Activated gamma-delta T cell (primary cell): ENCODE measurements around the gene THBS4.

Source experiments
- DNase-seq: peaks from one replicate; lab custom pipeline; 2025; lab: John Stamatoyannopoulos, UW

The THBS4 gene

DNA sequence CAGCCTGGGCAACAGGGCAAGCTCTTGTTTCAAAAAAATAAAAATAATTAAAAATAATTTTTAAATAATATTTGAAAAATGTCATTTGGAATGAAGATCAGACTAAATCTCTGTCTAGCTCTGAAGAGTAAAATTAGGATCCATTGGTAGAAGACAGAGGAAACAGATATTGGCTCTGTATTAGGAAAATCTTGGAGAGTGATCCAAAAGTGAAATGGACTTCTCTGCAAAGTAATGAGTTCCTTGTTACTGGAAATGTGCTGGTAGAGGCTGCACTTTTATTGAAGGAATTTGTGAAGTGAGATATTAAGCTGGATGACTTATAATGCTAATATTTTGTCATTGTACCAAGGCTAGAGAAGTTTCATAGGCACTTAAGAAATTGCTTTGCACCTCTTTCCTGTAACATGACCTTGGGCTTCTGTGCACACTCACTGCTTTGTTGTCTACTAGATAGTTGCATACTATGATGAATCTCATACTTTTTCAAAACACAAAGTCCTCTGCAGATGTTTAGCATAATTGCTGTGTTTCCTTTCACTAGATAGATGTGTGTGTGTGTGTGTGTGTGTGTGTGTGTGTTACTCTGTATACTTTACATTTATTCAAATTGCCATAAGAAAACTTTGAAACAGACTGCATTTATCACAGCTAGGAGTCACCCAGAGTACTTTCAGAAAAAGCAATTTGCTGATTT, 13.1 kb downstream of the THBS4 start:
- no peak for DNase-seq

DNA sequence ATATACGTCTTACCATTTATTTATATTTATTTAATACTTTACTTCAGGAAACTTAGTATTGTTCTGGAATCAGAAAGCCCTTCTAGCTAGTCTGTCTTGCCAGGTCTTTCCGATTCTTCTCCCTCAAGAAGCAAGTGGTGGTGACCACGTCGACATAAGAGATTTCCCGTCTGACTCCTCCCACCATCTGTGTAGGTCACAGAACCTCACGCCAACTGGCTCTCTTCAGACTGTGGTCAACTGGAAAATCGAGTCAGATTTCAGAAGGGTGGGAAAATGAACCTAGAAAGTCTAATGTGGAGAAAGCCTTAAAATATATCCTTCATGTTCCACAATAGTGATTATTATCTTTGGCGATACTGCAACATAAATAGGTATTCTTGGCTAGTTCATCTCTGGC, 17.3 kb downstream of the THBS4 start:
- DNase-seq, result no peak

GRCh38 chr5:80054682-80055081, 19.5 kb downstream of the THBS4 start:
- no peak for DNase-seq

- DNase-seq, result no peak
These were observed 20.5 kb downstream of the THBS4 start for GRCh38 chr5:80055491-80056170.

- DNase-seq, result no peak
These were observed 22.0 kb downstream of the THBS4 start for GRCh38 chr5:80057099-80057498.

GRCh38 chr5:80057921-80058320, 22.8 kb downstream of the THBS4 start:
- DNase-seq, result no peak

DNA sequence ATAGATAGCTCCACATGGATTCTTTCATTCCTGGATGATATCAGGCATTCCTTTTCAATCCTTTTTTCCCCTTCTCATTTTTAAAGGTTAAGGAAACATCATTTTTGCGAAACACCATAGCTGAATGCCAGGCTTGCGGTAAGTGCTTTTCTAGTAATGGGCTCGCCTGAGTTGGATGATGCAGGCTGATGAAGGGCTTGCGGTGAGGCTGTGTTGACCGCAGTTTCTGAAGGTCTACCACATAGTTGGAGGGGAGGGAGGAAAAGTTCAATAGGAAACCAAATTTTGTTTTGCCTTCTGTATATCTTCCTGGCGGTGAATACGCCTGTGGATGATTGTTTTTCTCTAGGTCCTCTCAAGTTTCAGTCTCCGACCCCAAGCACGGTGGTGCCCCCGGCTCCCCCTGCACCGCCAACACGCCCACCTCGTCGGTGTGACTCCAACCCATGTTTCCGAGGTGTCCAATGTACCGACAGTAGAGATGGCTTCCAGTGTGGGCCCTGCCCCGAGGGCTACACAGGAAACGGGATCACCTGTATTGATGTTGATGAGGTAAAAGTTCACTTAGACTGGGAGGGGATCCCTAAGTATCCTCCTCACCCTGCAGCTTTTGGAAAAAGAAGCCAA, 24.3 kb downstream of the THBS4 start:
- DNase-seq, result no peak

GRCh38 chr5:80060966-80061365, 25.8 kb downstream of the THBS4 start:
- no peak for DNase-seq

- DNase-seq, result no peak
These were observed 26.4 kb downstream of the THBS4 start for GRCh38 chr5:80061547-80061946.

DNA sequence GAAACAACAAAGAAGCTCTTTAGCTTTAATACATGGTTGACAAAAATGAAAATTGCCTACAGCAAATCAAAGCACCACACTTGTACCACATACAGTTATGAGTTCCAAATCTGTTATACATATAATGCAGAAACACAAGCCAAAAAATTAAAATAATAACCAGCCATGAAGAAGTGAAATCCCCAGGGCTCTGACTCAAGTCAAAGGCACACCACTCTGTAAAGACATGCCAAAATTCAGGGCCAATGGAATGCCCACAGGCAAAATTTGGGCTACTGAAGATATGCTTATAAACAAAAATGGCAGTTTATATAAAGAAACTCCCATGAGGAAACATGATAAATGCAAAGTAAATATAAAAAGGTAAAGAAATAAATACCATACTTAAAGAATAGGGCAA, 29.0 kb downstream of the THBS4 start:
- no peak for DNase-seq

DNA sequence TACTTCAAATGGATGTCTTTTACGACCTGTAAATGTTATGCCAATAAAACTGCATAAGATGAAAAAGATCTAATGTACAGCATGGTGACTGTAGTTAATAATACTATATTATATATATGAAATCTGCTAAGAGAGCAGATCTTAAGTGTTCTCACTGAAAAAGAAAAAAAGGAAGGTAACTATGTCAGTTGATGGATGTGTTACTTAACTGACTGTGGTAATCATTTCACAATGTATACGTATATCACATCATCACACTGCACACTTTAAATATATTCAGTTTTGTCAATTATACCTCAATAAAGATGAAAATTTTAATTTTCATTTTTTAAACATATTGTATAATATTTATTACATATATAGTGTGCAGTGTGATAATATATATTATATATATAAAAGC, 31.9 kb downstream of the THBS4 start:
- DNase-seq, result no peak

GRCh38 chr5:80067531-80068245, 32.5 kb downstream of the THBS4 start:
- no peak for DNase-seq

- no peak for DNase-seq
These were observed 33.1 kb downstream of the THBS4 start for GRCh38 chr5:80068246-80068636.

- no peak for DNase-seq
These were observed 33.6 kb downstream of the THBS4 start for GRCh38 chr5:80068775-80069174.

DNA sequence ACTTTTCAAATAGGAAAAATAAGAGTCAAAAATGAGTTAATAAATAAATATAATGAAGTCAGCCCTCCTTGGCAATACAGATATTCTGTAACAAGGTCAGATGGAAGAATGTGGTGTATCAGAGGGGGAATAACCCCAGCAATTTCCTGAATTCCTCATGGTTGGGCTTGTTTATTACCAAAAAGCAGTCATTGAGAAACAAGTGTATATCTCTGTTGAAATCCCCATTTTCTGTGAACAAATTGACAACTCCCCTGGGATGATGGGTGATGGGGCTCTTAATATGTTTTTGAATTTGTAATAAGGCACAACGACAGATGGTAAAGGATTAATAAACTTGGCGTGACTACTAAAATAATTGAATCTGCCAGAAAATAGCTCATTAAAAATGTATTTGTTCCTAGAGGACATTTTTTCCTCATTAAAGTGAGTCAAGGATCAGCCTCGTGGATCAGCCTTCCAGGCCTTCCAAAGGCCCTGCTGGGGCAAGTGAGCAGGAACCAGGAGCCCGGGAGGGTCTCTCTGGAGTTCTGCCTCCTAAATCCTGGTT, 34.2 kb downstream of the THBS4 start:
- no peak for DNase-seq

GRCh38 chr5:80069918-80070318, 34.8 kb downstream of the THBS4 start:
- no peak for DNase-seq

DNA sequence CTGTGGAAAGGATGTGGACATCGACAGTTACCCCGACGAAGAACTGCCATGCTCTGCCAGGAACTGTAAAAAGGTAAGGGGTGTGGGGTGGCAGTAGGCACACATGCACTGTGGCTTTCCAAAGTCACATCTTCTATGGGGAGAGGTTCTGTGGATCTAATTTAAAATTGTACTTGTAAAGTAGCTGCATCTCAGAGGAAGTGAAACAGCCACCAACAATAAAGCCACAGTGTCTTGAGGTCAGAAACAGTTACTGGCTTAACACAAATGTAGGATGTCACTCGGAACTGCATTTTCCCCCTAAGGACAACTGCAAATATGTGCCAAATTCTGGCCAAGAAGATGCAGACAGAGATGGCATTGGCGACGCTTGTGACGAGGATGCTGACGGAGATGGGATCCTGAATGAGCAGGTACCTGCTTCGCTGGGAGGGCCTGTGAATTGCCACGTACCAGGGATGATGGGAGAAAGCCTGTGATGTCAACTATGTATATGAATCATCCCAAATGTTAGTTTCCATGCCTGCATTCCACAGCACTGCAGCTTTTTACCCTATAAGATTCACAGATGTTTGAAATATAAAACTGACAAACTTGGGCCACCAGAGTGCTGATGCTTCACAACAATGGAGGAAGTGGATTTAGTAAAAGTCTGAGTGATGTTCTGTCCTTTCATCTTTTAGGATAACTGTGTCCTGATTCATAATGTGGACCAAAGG, 35.3 kb downstream of the THBS4 start:
- DNase-seq, result no peak

DNA sequence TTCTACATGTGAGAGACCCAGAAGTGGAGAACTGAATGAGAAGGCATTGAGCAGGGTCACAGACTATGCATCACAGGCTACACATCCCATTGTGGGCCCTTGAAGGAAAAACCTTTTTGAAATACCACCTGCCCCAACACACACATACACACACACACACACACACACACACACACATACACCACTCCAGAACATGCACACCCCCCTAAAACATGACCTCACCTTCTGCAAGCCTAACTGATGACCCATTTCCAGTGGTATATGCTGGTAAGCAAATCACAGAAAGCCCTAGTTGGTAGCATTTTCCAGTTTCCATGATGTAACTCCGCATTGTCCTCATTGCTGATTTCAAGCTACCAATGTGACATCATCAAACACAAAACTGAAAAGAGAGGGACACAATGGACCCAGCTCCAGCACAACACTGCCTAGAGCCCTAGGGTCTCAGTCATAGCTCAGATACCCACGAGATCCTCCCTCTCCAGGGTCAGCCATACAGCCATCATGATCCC, 36.4 kb downstream of the THBS4 start:
- no peak for DNase-seq

- DNase-seq, result no peak
These were observed 37.2 kb downstream of the THBS4 start for GRCh38 chr5:80072103-80073073.
